ENCODE measurements around the gene TRAPPC8.
"Not testable (repeated sequence)": the region's sequence is repeated elsewhere in the genome, so short reads cannot be mapped to it uniquely, and the experiment has no call there.

Gene TRAPPC8

DNA sequence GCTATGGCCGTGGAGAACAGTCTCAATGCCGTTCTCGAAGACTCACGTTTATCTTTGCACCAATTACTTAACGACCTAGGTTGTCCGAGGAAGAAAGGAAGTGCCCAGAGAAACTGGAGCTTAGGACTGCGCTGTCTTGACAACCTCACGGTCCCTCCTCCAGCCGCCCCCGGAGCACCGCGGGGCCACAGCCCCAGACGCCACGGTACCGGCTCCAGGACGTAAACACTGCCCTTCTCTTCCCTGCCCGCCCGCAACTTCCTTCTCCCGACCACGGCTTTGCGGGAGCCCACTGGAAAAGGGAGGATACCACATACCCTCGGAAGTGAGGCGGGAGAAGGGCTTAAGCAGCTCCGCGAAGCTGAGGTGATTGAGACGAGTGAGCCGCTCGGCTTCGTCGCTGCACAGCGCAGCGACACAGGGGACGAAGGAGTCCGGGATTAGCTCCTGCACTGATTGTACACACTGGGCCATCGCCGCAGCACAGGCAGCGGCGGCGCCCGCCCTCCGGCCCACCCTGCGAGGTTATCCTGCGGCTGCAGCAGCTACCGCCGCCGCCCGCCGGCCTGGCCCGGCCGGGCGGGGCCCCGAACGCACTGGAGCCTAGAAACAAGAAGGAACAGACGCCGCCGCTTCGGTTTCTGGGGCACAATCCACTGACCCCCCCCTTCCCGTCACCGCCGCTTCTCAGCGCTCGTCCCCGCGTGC is 483 bp downstream of the TRAPPC8 start:
- peaks cover 3% of the 10 kb centered on the region for H3K36me3 ChIP-seq (ENCODE audit: control insufficient read depth, insufficient read depth, low read length)
- peak overlapping the region; percentile 94 for H3K27ac ChIP-seq (ENCODE audit: low read depth, low read length)
- H3K27me3 ChIP-seq (ENCODE audit: control insufficient read depth, insufficient read depth, low read length): no peaks in the 10 kb centered on the region
- peak overlapping the region; percentile 89 for H3K9ac ChIP-seq (ENCODE audit: low read depth, low read length)
- peak overlapping the region; percentile 88 for H3K4me3 ChIP-seq (ENCODE audit: low read depth, low read length)
- 0 out of 2 replicates have a peak, but pooled peaks cover 1% of the 10 kb centered on the region for H3K9me3 ChIP-seq (ENCODE audit: control insufficient read depth, insufficient read depth, low read length)
- peaks cover 20% of the 10 kb centered on the region for H3K4me1 ChIP-seq (ENCODE audit: control insufficient read depth, insufficient read depth, low read length)

DNA sequence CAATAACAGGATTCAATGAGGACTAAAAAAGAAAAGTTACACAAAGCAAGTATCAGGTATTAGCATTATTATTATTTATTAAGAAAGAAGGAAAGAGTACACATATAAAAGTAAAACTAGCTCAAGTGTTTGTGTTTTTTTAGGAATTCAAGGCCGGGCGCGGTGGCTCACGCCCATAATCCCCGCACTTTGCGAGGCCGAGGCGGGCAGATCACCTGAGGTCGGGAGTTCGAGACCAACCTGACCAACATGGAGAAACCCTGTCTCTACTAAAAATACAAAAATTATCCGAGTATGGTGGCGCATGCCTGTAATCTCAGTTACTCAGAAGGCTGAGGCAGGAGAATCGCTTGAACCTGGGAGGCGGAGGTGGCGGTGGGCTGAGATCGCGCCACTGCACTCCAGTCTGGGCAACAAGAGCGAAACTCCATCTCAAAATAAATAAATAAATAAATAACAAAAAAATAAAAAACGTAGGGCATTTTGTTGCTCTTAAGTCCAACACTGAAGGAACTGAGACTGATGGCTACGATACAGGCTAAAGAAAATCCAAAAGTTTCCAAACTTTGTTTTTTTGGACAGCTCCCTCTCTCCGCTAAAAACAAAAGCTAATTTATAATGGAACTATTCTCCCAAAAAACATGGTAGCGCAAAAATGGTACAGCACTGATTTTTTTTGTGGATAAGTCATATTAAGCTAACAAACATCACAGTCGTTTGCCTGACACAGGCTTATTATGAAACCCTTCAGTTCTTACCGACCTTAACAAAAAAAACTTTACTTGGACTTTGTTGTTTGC is 1.7 kb downstream of the TRAPPC8 start:
- H3K27me3 ChIP-seq (ENCODE audit: control insufficient read depth, insufficient read depth, low read length): no peaks in the 10 kb centered on the region
- H3K4me1 ChIP-seq (ENCODE audit: control insufficient read depth, insufficient read depth, low read length): peaks cover 18% of the 10 kb centered on the region
- H3K4me3 ChIP-seq (ENCODE audit: low read depth, low read length): peak overlapping the region; percentile 88
- H3K9ac ChIP-seq (ENCODE audit: low read depth, low read length): no peak overlapping the region
- no peak overlapping the region for H3K27ac ChIP-seq (ENCODE audit: low read depth, low read length)
- H3K36me3 ChIP-seq (ENCODE audit: control insufficient read depth, insufficient read depth, low read length): peaks cover 8% of the 10 kb centered on the region
- H3K9me3 ChIP-seq (ENCODE audit: control insufficient read depth, insufficient read depth, low read length): no peaks in the 10 kb centered on the region

DNA sequence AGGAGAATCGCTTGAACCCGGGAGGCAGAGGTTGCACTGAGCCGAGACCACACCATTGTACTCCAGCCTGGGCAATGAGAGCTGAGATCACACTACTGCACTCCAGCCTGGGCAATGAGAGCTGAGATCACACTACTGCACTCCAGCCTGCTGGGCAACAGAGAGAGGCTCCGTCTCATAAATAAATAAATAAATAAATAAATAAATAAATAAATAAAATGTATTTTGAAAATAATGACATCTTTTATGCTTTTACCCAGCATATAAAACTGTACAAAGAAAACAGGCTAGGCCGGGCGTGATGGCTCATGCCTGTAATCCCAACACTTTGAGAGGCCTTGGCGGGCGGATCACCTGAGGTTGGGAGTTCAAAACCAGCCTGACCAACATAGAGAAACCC is 8.2 kb downstream of the TRAPPC8 start:
- not testable (repeated sequence) for H3K27ac ChIP-seq (ENCODE audit: low read depth, low read length); H3K9ac ChIP-seq (ENCODE audit: low read depth, low read length); H3K27me3 ChIP-seq (ENCODE audit: control insufficient read depth, insufficient read depth, low read length); H3K4me3 ChIP-seq (ENCODE audit: low read depth, low read length); H3K4me1 ChIP-seq (ENCODE audit: control insufficient read depth, insufficient read depth, low read length); H3K9me3 ChIP-seq (ENCODE audit: control insufficient read depth, insufficient read depth, low read length)
- peaks cover 31% of the 10 kb centered on the region for H3K36me3 ChIP-seq (ENCODE audit: control insufficient read depth, insufficient read depth, low read length)

DNA sequence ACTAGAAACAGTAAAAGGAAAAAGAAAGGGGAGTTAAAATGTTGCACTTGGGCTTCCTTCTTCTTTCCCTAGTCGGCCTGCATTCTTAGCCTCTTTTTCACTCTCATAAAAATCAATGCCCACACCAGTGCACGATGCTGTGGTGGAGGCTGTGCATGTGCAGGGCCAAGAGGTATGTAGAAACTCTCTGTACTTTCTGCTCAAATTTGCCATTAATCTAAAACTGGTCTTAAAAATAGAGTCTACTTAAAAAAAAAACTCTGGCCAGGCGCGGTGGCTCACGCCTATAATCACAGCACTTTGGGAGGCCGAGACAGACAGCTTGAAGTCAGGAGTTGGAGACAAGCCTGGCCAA is 11.1 kb downstream of the TRAPPC8 start:
- Histone ChIP-seq H3K36me3 (ENCODE audit: control insufficient read depth, insufficient read depth, low read length) (peaks cover 51% of the 10 kb centered on the region), H3K4me3 (ENCODE audit: low read depth, low read length) (no peak overlapping the region), H3K27me3 (ENCODE audit: control insufficient read depth, insufficient read depth, low read length) (no peaks in the 10 kb centered on the region), H3K9ac (ENCODE audit: low read depth, low read length) (no peak overlapping the region), H3K9me3 (ENCODE audit: control insufficient read depth, insufficient read depth, low read length) (no peaks in the 10 kb centered on the region), H3K27ac (ENCODE audit: low read depth, low read length) (no peak overlapping the region), H3K4me1 (ENCODE audit: control insufficient read depth, insufficient read depth, low read length) (no peaks in the 10 kb centered on the region)

DNA sequence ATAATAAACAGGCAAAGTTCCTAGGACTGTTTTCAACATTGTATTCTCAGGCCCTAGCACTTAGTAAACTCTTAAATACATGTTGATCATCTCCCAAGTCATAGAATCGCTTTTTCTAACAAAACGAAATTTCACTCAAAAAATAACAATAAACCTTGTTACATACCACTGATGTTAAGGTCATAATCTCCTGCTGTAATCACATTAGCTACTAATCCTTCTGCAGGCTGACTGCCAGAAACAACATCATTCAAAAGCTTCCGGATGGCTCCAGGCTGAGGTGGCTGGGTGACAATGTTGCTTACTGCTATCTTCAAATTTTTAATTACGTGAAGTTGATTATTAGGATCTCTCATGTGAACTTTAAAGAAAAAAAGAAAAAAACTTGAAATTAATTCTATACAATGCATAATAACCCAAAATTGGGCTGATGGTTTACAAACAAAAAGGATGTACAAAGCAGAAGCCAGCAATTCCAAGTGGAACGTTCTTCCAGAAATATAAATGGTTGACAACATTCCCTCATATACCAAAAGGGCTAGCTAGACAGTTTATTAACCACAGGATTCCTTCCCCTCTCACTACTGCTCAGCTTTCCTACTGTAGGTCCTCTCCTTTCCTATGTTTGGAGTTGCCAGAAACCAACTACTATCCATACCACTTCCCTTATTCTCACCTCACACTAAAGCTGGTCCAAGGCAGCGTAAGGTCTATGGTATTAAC is 11.6 kb downstream of the TRAPPC8 start:
- Histone ChIP-seq H3K9ac (ENCODE audit: low read depth, low read length) (no peak overlapping the region), H3K4me3 (ENCODE audit: low read depth, low read length) (no peak overlapping the region), H3K4me1 (ENCODE audit: control insufficient read depth, insufficient read depth, low read length) (no peaks in the 10 kb centered on the region), H3K36me3 (ENCODE audit: control insufficient read depth, insufficient read depth, low read length) (peaks cover 53% of the 10 kb centered on the region), H3K27ac (ENCODE audit: low read depth, low read length) (no peak overlapping the region), H3K9me3 (ENCODE audit: control insufficient read depth, insufficient read depth, low read length) (no peaks in the 10 kb centered on the region), H3K27me3 (ENCODE audit: control insufficient read depth, insufficient read depth, low read length) (no peaks in the 10 kb centered on the region)

DNA sequence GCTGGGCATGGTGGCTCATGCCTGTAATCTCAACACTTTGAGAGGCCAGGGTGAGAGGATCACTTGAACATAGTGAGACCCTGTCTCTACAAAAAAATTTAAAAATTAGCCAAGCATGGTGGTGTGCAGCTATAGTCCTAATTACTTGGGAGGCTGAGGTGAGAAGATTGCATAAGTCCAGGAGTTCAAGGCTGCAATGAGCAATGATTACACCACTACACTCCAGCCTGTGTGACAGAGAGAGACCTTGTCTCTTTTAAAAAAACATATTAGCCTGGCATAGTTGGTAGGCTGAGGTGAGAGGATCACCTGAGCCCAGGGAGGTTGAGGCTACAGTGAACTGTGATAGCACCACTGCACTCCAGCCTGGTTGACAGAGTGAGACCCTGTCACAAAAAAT is 13.7 kb downstream of the TRAPPC8 start:
- Histone ChIP-seq H3K4me1 (ENCODE audit: control insufficient read depth, insufficient read depth, low read length) (no peaks in the 10 kb centered on the region), H3K27ac (ENCODE audit: low read depth, low read length) (no peak overlapping the region), H3K9ac (ENCODE audit: low read depth, low read length) (no peak overlapping the region), H3K9me3 (ENCODE audit: control insufficient read depth, insufficient read depth, low read length) (no peaks in the 10 kb centered on the region), H3K4me3 (ENCODE audit: low read depth, low read length) (no peak overlapping the region), H3K36me3 (ENCODE audit: control insufficient read depth, insufficient read depth, low read length) (peaks cover 53% of the 10 kb centered on the region), H3K27me3 (ENCODE audit: control insufficient read depth, insufficient read depth, low read length) (no peaks in the 10 kb centered on the region)

DNA sequence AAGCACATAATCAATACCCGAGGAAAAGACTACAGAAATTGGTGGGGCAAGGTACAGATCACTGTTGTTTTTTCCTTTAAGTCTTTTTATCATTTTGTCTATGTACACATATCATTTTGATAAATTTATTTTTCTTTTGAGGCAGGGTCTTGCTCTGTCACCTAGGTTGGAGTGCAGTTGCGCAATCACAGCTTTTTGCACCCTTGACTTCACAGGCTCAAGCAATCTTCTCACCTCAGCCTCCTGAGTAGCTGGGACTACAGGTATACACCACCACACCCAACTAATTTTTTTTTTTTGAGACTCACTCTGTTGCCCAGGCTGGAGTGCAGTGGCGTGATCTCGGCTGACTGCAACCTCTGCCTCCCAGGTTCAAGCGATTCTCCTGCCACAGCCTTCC is 15.9 kb downstream of the TRAPPC8 start:
- not testable (repeated sequence) for H3K27ac ChIP-seq (ENCODE audit: low read depth, low read length); H3K27me3 ChIP-seq (ENCODE audit: control insufficient read depth, insufficient read depth, low read length); H3K4me3 ChIP-seq (ENCODE audit: low read depth, low read length); H3K9me3 ChIP-seq (ENCODE audit: control insufficient read depth, insufficient read depth, low read length); H3K9ac ChIP-seq (ENCODE audit: low read depth, low read length); H3K4me1 ChIP-seq (ENCODE audit: control insufficient read depth, insufficient read depth, low read length)
- peaks cover 57% of the 10 kb centered on the region for H3K36me3 ChIP-seq (ENCODE audit: control insufficient read depth, insufficient read depth, low read length)

DNA sequence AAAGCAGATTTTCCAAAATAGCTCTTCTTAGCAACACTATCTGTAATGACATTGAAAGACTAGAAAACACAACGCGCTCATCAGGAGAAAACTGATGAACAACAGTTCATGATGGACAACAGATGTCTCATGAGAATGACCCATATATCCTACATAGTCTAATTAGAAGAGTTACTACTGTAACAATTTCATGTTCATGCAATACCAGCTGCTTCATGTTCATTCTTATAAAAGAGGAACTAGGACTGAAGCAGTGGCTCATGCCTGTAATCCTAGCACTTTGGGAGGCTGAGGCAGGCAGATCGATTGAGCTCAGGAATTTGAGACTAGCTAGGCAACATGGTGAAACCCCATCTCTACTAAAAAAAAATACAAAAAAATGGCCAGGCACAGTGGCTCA is 22.7 kb downstream of the TRAPPC8 start:
- no peak overlapping the region for H3K27ac ChIP-seq (ENCODE audit: low read depth, low read length)
- H3K4me1 ChIP-seq (ENCODE audit: control insufficient read depth, insufficient read depth, low read length): no peaks in the 10 kb centered on the region
- H3K36me3 ChIP-seq (ENCODE audit: control insufficient read depth, insufficient read depth, low read length): peaks cover 52% of the 10 kb centered on the region
- no peaks in the 10 kb centered on the region for H3K9me3 ChIP-seq (ENCODE audit: control insufficient read depth, insufficient read depth, low read length)
- no peak overlapping the region for H3K9ac ChIP-seq (ENCODE audit: low read depth, low read length)
- no peak overlapping the region for H3K4me3 ChIP-seq (ENCODE audit: low read depth, low read length)
- H3K27me3 ChIP-seq (ENCODE audit: control insufficient read depth, insufficient read depth, low read length): no peaks in the 10 kb centered on the region

DNA sequence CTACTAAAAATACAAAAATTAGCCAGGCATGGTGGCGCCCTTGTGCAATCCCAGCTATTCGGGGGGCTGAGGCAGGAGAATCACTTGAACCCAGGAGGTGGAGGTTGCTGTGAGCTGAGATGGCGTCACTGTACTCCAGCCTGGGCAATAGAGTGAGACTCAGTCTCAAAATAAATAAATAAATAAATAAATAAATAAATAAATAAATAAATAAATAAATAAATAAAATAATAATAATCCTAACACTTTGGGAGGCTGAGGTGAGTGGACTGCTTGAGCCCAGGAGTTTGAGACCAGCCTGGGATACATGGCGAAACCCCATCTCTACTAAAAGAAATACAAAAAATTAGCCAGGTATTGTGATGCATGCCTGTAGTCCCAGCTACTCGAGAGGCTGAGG is 23.6 kb downstream of the TRAPPC8 start:
- not testable (repeated sequence) for H3K9me3 ChIP-seq (ENCODE audit: control insufficient read depth, insufficient read depth, low read length); H3K9ac ChIP-seq (ENCODE audit: low read depth, low read length); H3K4me3 ChIP-seq (ENCODE audit: low read depth, low read length); H3K27ac ChIP-seq (ENCODE audit: low read depth, low read length); H3K4me1 ChIP-seq (ENCODE audit: control insufficient read depth, insufficient read depth, low read length); H3K27me3 ChIP-seq (ENCODE audit: control insufficient read depth, insufficient read depth, low read length)
- H3K36me3 ChIP-seq (ENCODE audit: control insufficient read depth, insufficient read depth, low read length): peaks cover 52% of the 10 kb centered on the region

DNA sequence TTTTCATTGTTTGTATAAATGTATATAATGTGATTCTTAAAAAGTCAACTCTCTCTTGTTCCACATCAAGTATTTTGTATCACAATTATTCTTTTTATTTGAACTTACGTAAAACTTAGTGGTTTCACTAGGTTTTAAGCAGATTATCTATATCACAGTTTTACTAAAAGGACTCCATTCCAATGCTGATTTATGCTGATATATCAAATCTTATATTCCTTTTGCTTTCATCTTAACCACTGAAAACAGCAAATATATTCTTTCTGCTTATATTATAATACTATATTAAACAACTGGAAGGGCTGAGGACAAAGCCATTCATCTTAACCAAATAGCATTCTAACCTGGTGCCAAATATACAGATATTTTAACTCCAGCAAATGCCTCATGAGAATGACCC is 24.2 kb downstream of the TRAPPC8 start:
- no peak overlapping the region for H3K27ac ChIP-seq (ENCODE audit: low read depth, low read length)
- H3K4me3 ChIP-seq (ENCODE audit: low read depth, low read length): no peak overlapping the region
- peaks cover 53% of the 10 kb centered on the region for H3K36me3 ChIP-seq (ENCODE audit: control insufficient read depth, insufficient read depth, low read length)
- no peaks in the 10 kb centered on the region for H3K9me3 ChIP-seq (ENCODE audit: control insufficient read depth, insufficient read depth, low read length)
- no peaks in the 10 kb centered on the region for H3K27me3 ChIP-seq (ENCODE audit: control insufficient read depth, insufficient read depth, low read length)
- no peaks in the 10 kb centered on the region for H3K4me1 ChIP-seq (ENCODE audit: control insufficient read depth, insufficient read depth, low read length)
- H3K9ac ChIP-seq (ENCODE audit: low read depth, low read length): no peak overlapping the region

DNA sequence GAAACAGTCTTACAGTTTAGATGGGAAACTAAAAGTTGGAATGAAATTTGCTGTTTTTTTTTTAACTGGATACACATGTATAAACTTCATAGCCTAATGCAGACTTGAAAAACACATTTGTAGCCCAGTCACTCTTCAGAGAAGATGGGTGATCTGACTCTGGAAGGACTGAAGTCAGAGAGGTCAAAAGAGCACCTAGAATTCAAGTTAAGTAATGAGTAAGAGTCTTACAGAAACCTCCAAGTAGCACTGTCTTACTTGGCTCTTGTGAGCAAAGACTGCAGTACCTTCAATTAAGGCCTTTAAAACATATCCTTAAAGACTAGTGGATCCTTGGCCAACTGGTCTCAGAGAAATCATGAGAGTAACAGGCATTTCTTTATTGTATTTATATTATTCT is 41.9 kb downstream of the TRAPPC8 start:
- peaks cover 93% of the 10 kb centered on the region for H3K36me3 ChIP-seq (ENCODE audit: control insufficient read depth, insufficient read depth, low read length)
- H3K4me1 ChIP-seq (ENCODE audit: control insufficient read depth, insufficient read depth, low read length): no peaks in the 10 kb centered on the region

More for the DNA sequence above, 41.9 kb downstream of the TRAPPC8 start:
- Histone ChIP-seq H3K9ac (ENCODE audit: low read depth, low read length) (no peak overlapping the region), H3K4me3 (ENCODE audit: low read depth, low read length) (no peak overlapping the region), H3K27me3 (ENCODE audit: control insufficient read depth, insufficient read depth, low read length) (no peaks in the 10 kb centered on the region), H3K9me3 (ENCODE audit: control insufficient read depth, insufficient read depth, low read length) (no peaks in the 10 kb centered on the region), H3K27ac (ENCODE audit: low read depth, low read length) (no peak overlapping the region)
